ENCODE data around the gene CES2. TPM values are rescaled to one million over a fixed set of nuclear protein-coding genes. Genes with fewer than 3 reads are reported as not detected.
"Not testable (repeated sequence)": the region's sequence is repeated elsewhere in the genome, so short reads cannot be mapped to it uniquely, and the experiment has no call there.

The CES2 gene
- total and polyA plus RNA-seq, 2 of the 8 experiments (the other 6 are each of a cell fraction or from before 2014, with no cell fraction given), result 8.6 to 14.7 TPM

- no peak for TF ChIP-seq ATF3 (IDR thresholded peaks at IDR 0.05; ENCODE audit: insufficient read depth, low read depth, low read length)
These were observed 1.0 kb upstream of the CES2 start, which contains the start of gene CIAO2B (continued) for GRCh38 chr16:66934138-66934838.

- H3K27me3 ChIP-seq (replicated peaks in 1 of 4; ENCODE audit: control insufficient read depth in 3 of 4, extremely low read depth in 1 of 4, insufficient read depth in 3 of 4, low read length in 3 of 4); H3K4me1 ChIP-seq (replicated peaks in 1 of 4; ENCODE audit: control insufficient read depth in 3 of 4, insufficient read depth in 4 of 4, low read length in 3 of 4); FAIRE-seq; H3K36me3 ChIP-seq (ENCODE audit: control insufficient read depth in 2 of 4, insufficient read depth in 4 of 4, low read length in 3 of 4); H4K8ac ChIP-seq (ENCODE audit: extremely low read depth, insufficient read depth, low read length); H3K56ac ChIP-seq (replicated peaks; ENCODE audit: insufficient read length, low read depth, low read length); H2AK5ac ChIP-seq (ENCODE audit: low read depth, low read length); DNase-seq (ENCODE audit: low read depth in 1 of 2, low spot score in 2 of 2); H3K14ac ChIP-seq (ENCODE audit: insufficient read length); H4K5ac ChIP-seq (ENCODE audit: insufficient read length, low read depth, low read length); H2BK20ac ChIP-seq (ENCODE audit: low read length); H3K27ac ChIP-seq (ENCODE audit: low read depth, low read length); H3K79me2 ChIP-seq (ENCODE audit: control insufficient read depth in 1 of 2, insufficient read depth in 2 of 2, low read length in 2 of 2); H3K79me1 ChIP-seq (ENCODE audit: low read depth, low read length); H2BK5ac ChIP-seq (ENCODE audit: low read depth, low read length); H3K9me3 ChIP-seq (ENCODE audit: insufficient read depth in 2 of 2, low read depth in 1 of 2, low read length in 1 of 2); H2BK15ac ChIP-seq (ENCODE audit: low read length); H3K23ac ChIP-seq (ENCODE audit: insufficient read length); H2BK120ac ChIP-seq (replicated peaks; ENCODE audit: low read depth, low read length); H4K20me1 ChIP-seq (replicated peaks in 1 of 2; ENCODE audit: control insufficient read depth in 1 of 2, insufficient read depth in 2 of 2, low read length in 2 of 2): not testable (repeated sequence)
- Histone ChIP-seq H4K91ac (replicated peaks; ENCODE audit: insufficient read length, low read length) (peak overlapping the region; percentile 60), H3K9ac (replicated peaks in 1 of 4; ENCODE audit: extremely low read depth in 1 of 4, low read depth in 3 of 4, low read length in 3 of 4) (peak overlapping the region; percentile 42 to 78 (median 60)), H2AFZ (ENCODE audit: low read length) (peak overlapping the region; percentile 77; the same call in 1 of the 2 replicates), H3K4me3 (ENCODE audit: extremely low read depth in 1 of 4, insufficient read depth in 2 of 4, low read depth in 3 of 4, low read length in 4 of 4) (peak overlapping the region; percentile 79 to 92 (median 90)), H2BK12ac (ENCODE audit: low read depth, low read length) (0 out of 2 replicates have a peak overlapping the region, but pooled peaks have one; percentile 84), H3K18ac (ENCODE audit: extremely low read depth, low read length) (peak overlapping the region; percentile 95; the same call in 1 of the 2 replicates), H3K23me2 (ENCODE audit: low read depth, low read length) (peaks cover 15% of the 10 kb centered on the region; the same call in 1 of the 2 replicates), H3K4me2 (ENCODE audit: insufficient read depth in 1 of 2, low read depth in 2 of 2, low read length in 2 of 2) (peak overlapping the region; percentile 89 to 99), H3K4ac (replicated peaks; ENCODE audit: insufficient read length, low read depth, low read length) (peak overlapping the region; percentile 91)
- ChIA-PET POLR2A (ENCODE audit: partially characterized antibody) (interaction anchor here (0.5 to 1.8 kb wide), 2 partner anchors 55 to 178 kb away, joined by 3 to 5 read pairs; partner anchors contain the start of gene PDP2), CTCF (ENCODE audit: partially characterized antibody) (interaction anchor here (2.9 to 5.5 kb wide), 3 partner anchors 25 to 37 kb away, joined by 10 to 44 read pairs (median 13); no protein-coding TSS in a partner anchor)
- WGBS, 2 experiments (ENCODE audit: extremely low coverage in 1 of 2, insufficient coverage in 1 of 2, insufficient read length in 1 of 2, insufficient replicate concordance in 2 of 2, low coverage in 1 of 2, low lambda C conversion rate in 2 of 2, missing lambda C conversion rate in 1 of 2), result 8% methylated on average over 17 of the region's 24 CpGs; no CpG with 5 or more reads in 1 of the 2 experiments
These were observed 440 bp upstream of the CES2 start for GRCh38 chr16:66934839-66935313.

Measured in H1 (cell line).